Measurements from ENCODE around the gene VSX1.

DNA sequence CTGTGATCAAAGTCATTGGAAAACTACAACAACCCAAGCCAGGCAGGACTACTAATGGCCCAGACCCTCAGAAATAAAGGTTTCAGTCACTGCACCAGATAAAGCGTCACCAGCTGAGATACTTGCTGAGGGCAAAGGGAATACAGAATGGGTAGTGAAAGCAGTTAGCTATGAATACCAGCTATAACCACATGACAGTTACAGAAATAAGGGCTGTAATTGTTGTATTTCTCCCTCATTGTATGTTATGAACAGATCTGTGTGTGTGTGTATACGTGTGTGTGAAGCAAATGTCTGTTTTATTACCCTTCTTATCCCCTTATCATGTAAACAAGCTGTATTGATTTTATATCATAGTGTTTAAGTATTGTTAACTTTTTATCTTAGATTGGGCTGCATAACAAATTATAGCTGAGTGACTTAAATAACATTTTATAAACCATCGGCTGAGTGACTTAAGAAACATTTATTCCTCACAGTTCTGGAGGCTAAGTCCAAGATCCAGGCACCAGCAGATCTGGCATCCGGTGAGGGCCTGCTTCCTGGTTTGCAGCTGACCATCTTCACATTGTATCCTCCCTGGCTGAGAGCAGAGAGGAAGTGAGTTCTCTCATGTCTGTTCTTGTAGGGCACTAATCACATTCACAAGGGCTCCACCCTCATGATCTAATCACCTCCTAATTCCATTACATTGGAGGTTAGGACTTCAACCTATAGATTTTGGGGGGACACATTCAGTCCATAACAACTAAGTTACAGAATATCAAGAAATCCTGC lies 46.0 kb upstream of the VSX1 start:
- TF ChIP-seq, protein P1, sequence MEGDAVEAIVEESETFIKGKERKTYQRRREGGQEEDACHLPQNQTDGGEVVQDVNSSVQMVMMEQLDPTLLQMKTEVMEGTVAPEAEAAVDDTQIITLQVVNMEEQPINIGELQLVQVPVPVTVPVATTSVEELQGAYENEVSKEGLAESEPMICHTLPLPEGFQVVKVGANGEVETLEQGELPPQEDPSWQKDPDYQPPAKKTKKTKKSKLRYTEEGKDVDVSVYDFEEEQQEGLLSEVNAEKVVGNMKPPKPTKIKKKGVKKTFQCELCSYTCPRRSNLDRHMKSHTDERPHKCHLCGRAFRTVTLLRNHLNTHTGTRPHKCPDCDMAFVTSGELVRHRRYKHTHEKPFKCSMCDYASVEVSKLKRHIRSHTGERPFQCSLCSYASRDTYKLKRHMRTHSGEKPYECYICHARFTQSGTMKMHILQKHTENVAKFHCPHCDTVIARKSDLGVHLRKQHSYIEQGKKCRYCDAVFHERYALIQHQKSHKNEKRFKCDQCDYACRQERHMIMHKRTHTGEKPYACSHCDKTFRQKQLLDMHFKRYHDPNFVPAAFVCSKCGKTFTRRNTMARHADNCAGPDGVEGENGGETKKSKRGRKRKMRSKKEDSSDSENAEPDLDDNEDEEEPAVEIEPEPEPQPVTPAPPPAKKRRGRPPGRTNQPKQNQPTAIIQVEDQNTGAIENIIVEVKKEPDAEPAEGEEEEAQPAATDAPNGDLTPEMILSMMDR (IDR thresholded peaks at IDR 0.05): no peak
- TF ChIP-seq POLR2A (IDR thresholded peaks at IDR 0.05) (no peak), EP300 (IDR thresholded peaks at IDR 0.05) (no peak), POLR2AphosphoS5 (IDR thresholded peaks at IDR 0.05) (no peak)

All from stomach (tissue), 4 donors.